Hepatocyte (in vitro differentiated cells): ENCODE results near the gene ZNF792.

Source experiments
- CTCF ChIP-seq: fragments of 200-600 bp; sonication (generic); IDR thresholded peaks from 2 replicates; pipeline ENCODE4 v1.5.1; 2016; ENCODE audit warnings: antibody characterized with exemption, mild to moderate bottlenecking; ENCODE audit not compliant: poor library complexity
- EZH2 ChIP-seq: fragments of 200-600 bp; sonication (generic); IDR thresholded peaks from 2 replicates; pipeline ENCODE4 v1.6.1; 2016; ENCODE audit warnings: antibody characterized with exemption, mild to moderate bottlenecking, borderline replicate concordance

- no peak for TF ChIP-seq EZH2
- no peak for TF ChIP-seq CTCF
Observed at GRCh38 chr19:35005256-35005977, 41.4 kb upstream of the ZNF792 start.
